GM19463 (cell line): ENCODE results near the gene VSX1.

Source experiments
- ATAC-seq: cut with Tn5 transposase; IDR thresholded peaks from one replicate; pipeline ENCODE4 v1.9.1; 2021; ENCODE audit warnings: mild to moderate bottlenecking, moderate library complexity; ENCODE audit not compliant: unreplicated experiment

VSX1 gene

GRCh38 chr20:25054096-25054820 is 27.7 kb downstream of the VSX1 start:
- ATAC-seq, result peak; percentile 13

- ATAC-seq, result no peak
Observed at GRCh38 chr20:25053255-25054031, 28.5 kb downstream of the VSX1 start.

DNA sequence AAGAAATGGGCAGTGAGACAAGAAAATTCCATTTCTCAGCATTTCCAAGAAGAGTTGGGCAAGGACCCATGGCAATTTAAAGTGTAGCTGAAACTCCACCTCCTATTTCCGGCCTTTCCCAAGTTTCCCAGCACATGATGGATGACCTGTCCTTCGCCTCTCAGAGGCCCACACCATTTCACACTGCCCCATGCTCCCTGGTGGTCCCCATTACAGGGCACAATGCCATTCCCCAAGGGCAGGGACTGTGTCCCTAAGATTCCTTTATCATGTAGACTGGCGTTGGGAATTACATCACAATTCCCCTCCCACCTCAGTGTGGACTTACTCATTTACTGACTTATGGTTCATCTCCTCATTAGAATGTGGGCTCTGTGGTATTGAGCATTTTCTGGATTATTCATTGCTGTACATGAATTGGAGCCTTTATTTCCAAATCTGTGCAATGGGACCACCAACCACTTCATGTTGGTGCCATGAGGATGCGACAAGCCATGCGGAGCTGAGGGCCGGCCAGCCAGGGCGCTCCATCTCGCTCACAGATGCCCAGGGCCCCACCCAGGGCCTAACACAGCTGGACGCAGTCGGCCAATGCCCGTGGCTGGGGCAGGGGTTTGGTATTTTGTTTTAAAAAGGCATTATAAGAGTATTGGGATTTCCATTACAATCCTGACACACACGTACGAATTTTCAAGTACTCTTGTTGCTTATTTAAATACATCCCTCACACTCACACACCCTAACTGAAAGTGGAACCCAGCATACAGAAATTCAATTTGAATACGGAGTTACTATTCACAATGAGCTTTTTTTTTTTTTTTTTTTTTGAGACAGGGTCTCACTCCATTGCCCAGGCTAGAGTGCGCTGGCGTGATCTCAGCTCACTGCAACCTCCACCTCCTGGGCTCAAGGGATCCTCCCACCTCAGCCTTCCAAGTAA is 29.4 kb downstream of the VSX1 start:
- ATAC-seq, result no peak

GRCh38 chr20:25051386-25052155 is 30.4 kb downstream of the VSX1 start:
- no peak for ATAC-seq

DNA sequence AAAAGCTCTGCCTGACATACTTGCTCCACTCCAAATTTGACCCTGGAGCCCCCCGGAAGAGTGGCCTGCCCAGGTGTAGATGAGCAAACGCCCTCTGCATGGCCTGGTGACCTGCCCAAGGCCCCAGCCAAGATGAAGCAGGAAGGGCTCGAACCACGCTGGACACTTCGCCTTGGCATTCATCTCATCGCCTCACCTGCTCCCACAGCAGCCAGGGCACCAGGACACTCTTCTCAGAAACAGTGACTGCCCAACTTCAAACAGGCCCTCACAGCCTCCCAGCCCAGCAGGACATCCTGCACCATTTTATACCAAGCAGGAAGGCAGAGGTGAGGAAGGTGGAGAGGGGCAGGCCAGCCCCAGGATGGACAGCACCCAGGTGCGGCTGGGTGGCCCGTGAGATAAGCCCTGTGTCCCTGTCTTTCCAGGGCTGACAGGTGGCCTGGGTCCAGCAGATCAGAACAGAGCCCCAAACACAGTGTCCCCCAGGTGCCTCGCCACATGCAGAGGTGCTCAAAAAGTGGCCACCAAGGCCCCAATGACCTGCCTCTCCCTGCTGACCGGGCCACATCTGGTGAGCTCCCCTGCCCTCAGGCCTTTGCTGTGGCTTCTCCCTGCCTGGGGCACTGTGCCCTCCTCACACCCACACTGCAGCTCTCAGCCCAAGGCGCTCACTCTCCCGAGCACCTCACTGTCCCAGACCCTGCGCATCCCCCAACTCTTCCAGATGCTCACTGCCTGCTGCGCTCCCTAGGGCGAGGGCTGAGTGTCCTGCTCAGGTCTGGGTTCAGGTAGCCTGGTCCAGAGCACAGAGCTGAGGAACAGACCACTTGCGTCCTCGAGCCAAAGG is 31.2 kb downstream of the VSX1 start:
- no peak for ATAC-seq

- no peak for ATAC-seq
Observed at GRCh38 chr20:25050082-25050481, 31.9 kb downstream of the VSX1 start.

GRCh38 chr20:25049261-25050060 is 32.5 kb downstream of the VSX1 start:
- no peak for ATAC-seq

DNA sequence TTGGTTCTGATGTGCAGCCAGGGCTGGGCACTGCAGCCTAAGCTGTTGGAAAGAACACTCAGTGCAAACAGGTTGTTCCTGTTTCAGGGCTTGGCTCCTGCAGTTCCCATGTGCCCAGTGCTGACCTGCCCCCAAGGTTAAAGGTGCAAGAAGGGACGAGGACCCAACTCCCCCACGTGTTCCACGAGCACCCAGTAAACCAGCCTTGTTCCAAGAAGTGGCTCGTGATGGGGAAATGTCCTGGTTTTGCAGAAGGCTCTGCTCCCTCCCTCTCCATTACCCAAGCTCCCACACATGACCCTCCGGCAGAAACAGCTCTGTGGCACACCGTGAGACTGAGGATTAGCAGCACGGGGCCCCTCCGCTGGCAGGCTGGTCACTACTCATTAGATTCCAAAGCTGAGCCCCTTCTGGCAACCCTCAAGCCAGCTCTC is 33.4 kb downstream of the VSX1 start:
- ATAC-seq, result no peak

GRCh38 chr20:25047766-25048165 is 34.2 kb downstream of the VSX1 start:
- no peak for ATAC-seq

DNA sequence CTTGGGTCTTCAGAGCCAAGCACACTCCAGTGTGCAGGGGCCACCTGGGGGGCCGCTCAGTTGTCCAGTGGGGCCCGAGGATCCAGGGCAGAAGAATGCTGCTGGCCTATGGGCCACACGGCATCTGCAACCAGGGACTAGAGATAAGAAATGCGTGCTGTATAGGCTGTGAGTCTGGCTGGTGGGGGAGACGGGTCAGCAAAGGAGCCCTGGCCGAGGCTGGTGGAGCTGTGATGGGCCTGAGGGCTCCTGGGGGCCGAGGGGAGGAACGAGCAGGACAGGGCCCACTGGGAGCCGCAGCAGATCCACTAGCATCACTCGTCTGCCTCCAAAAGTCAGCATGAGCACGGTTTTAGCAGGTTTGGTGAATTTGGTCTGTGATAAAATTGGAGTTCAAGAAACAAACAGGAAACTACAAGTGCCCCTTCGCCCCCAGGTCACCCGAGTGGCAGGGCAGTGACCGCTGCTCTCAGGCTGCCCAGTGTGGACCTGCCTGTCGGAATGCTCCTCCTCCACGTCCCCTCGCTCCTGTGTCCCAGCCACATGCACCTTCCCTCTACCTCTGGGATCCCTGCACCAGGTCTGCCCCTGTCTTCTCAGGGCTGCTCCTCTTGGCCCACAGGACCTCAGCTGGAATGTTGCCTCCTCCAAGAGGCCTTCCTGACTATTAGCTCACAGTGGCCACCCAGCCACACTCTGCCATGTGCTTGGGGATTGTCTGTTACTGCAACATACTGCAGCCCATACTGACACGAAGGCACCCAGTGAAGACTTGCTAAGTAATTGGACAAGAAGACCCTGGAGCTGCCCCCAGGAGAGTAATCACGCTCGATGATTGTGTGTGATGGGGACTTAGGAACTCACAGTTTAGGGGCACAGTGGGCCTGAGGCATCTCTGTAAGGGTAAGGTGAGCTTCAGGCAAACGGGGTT is 34.9 kb downstream of the VSX1 start:
- ATAC-seq, result no peak

DNA sequence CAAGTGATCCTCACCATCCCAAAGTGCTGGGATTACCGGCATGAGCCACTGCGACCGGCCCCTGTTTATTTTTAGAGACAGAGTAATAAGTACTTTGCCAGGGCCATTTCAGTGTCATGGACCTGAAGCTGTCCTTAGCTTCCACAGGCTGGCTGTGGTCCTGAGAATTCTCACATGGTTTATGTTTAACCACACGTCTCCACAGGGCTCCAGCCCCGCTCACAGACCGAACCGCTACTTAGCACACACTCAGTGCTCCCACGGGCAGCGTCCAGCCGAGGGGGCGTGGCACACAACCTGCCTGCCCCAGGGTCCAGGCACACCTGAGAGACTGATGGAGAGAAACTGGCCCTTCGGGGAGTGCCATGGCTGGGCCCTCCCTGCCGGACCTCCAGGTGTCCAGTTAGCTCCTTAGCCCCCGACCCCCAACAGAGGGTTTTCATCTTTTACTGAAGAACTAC is 35.7 kb downstream of the VSX1 start:
- no peak for ATAC-seq

- no peak for ATAC-seq
Observed at GRCh38 chr20:25045343-25045712, 36.6 kb downstream of the VSX1 start.

DNA sequence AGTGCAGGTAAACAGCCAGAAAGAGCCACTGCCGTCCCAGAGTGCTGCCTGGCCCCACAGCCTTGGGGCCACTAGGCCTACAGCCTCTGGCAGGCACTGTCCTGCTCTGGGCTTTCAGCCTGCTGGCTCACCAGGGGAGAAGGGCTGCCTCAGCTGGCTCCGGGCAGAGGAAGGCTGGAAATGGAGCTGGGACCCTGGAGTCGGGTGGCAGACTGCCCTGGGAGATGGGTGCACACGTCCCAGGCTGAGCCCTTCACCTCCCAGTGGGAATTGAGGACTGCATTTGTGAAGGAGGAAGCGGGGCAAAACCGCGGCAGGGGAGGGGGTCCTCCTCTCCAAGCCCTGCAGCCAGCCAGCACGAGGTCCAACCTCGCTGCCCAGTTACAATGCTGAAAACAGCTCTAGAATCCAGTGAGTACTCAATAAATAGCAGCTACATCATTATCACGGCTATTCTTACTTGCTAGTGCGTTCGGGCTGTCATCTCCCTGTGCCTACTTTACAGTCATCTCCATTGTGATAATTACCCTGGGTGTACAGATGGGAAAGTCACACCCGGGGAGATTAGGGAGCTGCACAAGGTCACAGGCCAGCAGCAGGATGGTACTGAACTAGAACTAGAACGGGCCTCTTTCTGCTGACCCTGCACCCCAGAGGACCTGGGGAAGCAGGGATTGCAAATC is 37.1 kb downstream of the VSX1 start:
- ATAC-seq, result no peak

DNA sequence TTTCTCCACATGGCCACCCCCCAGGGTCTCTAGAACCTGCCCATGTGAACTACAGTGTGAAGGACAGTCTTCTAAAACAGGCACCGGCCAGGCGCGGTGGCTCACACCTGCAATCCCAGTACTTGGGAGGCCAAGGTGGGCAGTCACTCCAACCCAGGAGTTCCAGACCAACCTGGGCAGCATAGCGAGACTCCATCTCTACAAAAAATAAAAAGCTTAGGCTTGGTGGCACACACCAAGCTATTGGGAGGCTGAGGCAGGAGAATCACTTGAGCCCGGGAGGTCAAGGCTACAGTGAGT is 37.7 kb downstream of the VSX1 start:
- ATAC-seq, result no peak

DNA sequence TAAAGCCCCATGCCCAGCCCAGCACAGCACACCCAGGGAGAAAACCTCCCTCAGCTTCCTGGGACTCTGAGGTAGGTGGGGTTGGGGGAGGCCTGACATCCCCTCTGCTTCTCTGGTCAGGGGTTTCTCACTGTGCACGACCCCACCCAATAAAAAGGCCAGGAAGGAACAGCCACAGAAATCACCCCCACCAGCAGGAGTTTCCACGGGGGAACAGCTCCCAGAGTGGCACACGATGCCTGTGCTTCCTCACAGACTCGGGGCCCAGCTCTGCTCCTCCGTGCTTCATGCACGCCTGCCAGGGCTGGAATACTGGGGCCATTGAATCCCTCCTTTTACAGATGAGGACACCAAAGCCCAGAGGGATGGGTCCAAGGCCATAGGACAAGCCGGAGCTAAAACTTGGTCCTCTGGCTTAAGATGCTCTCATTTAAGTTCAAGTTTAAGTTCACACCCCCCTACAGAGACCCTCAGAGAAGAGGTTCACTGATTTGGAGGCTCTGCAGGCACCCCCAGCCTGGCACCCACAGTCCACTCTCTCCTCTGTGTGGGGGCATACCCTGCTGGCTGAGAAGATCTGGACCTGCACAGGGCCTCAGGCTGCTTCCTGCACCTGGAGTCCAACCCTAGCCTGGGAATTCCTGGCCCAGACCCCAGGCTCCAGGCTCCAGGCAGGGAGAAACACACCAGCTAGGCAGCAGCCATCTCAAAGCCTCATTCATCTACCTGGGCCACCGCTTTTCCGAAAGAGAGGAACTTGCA is 38.3 kb downstream of the VSX1 start:
- no peak for ATAC-seq
